ENCODE results near the gene CCDC186.

CCDC186 gene

DNA sequence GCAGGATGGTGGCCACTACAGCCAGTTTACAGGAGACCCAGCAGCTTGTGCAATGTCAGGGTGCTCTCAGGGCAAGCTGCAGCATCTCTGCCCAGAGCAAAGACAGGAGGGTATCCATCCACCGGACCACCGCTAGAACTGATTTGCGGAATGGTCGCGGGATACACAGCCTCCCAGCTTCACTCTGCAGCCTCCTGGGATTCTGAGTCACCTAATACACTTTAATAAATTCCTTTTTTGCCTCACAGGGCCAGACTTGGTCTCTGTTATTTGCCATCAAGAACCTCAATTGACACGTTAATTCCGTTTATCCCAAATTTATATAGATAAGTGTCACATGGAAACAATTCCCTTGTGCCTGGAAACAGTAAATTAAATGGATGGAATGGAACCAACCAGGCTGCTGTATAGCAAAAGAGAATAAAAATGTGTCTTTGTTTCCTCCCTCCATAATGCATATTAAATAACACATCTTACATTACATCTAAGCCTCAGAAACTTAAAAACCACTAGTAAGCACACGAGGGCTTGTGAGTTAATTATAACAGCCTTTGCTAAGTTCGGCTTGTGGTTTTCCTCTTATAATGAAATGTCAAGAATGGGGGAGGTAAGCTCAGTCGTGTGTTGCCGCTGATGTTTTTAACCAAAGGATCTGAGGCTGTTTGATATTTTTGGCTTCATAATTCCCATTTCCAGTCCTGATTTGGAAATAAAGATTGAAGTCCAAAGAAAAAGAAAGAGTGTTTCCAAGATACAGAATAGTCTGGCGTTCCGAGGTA, 78.3 kb downstream of the CCDC186 start:
- no peaks in the 10 kb centered on the region for H3K36me3 Mint-ChIP-seq (ENCODE audit: low read depth)
- no peak overlapping the region for H3K27ac Mint-ChIP-seq
- peaks cover 12% of the 10 kb centered on the region for H3K27me3 Mint-ChIP-seq (ENCODE audit: low read depth, poor library complexity)

DNA sequence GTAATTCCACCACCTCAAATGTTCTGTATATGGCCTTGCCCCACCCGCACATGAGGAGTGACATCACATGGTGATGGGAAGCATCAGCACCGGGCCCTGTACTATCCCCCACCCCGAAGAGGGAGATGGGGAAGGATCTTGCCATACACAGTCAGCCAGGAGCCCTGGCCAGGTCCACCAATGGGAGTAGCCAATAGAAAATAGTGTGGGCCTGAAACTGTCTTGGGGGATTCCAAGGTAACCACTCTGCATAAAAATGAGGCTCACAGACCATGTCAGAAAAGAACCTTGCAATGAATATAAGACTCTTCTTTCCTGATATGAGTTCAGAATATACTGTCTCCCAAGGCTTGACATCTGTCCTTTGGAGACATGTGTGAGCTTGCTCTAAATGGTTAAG, 79.2 kb downstream of the CCDC186 start:
- Mint-ChIP-seq H3K4me3 (no peak overlapping the region), H3K9me3 (peaks cover 13% of the 10 kb centered on the region), H3K27ac (no peak overlapping the region), H3K4me1 (peaks cover 5% of the 10 kb centered on the region), H3K27me3 (ENCODE audit: low read depth, poor library complexity) (peaks cover 2% of the 10 kb centered on the region), H3K36me3 (ENCODE audit: low read depth) (no peaks in the 10 kb centered on the region)
- no peak for DNase-seq
- TF ChIP-seq, protein P1, sequence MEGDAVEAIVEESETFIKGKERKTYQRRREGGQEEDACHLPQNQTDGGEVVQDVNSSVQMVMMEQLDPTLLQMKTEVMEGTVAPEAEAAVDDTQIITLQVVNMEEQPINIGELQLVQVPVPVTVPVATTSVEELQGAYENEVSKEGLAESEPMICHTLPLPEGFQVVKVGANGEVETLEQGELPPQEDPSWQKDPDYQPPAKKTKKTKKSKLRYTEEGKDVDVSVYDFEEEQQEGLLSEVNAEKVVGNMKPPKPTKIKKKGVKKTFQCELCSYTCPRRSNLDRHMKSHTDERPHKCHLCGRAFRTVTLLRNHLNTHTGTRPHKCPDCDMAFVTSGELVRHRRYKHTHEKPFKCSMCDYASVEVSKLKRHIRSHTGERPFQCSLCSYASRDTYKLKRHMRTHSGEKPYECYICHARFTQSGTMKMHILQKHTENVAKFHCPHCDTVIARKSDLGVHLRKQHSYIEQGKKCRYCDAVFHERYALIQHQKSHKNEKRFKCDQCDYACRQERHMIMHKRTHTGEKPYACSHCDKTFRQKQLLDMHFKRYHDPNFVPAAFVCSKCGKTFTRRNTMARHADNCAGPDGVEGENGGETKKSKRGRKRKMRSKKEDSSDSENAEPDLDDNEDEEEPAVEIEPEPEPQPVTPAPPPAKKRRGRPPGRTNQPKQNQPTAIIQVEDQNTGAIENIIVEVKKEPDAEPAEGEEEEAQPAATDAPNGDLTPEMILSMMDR (IDR thresholded peaks at IDR 0.05), result no peak

More for the DNA sequence above, 78.3 kb downstream of the CCDC186 start:
- Mint-ChIP-seq H3K9me3 (peaks cover 13% of the 10 kb centered on the region), H3K4me1 (peaks cover 15% of the 10 kb centered on the region), H3K4me3 (no peak overlapping the region)
- TF ChIP-seq, protein P1 (IDR thresholded peaks at IDR 0.05), result no peak
- no peak for DNase-seq

DNA sequence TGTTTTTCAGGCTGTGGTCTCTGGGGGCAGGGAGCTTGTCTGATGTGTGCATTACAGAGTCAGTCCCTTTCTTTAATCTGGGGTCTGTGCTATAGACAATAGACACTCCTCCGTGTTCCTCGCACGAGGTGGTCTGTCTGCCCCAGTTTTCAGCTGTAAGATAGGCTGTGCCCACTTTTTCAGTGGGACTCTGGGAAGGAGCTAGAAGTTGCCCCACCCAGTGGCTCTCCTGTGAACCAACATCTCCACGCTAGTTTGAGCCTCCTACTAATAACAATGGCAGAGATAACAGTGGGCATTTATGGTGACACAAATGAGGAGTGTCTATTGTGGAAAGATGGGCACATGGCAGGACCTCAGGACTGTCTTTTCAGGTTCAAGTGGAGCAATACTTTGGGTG, 86.3 kb downstream of the CCDC186 start:
- no peak for DNase-seq
- H3K27me3 Mint-ChIP-seq (ENCODE audit: low read depth, poor library complexity), result peaks cover 16% of the 10 kb centered on the region
- no peaks in the 10 kb centered on the region for H3K36me3 Mint-ChIP-seq (ENCODE audit: low read depth)
- H3K4me1 Mint-ChIP-seq, result peaks cover 10% of the 10 kb centered on the region
- no peaks in the 10 kb centered on the region for H3K9me3 Mint-ChIP-seq
- TF ChIP-seq, protein P1 (IDR thresholded peaks at IDR 0.05), result no peak
- no peak overlapping the region for H3K4me3 Mint-ChIP-seq
- peak overlapping the region; percentile 22 for H3K27ac Mint-ChIP-seq

DNA sequence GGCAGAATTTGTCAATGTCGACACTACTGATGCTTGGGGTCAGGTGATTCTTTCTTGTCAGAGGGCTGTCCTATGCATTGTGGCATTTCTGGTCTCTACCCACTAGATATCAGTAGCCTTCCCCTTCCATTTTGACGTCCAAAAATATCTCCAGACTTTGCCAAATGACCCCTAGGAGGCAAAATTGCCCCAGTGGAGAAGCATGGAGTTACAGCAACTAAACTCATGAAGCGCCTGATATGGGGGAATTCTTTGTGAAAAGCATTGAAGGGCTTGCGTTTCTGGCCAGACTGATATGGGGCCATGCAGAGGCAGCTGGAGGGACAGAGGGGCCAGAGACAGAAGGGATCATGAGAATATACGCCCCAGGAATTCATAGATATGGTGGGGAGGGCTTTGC, 86.7 kb downstream of the CCDC186 start:
- Mint-ChIP-seq H3K27ac (peak overlapping the region; percentile 22), H3K4me3 (no peak overlapping the region), H3K36me3 (ENCODE audit: low read depth) (no peaks in the 10 kb centered on the region), H3K27me3 (ENCODE audit: low read depth, poor library complexity) (peaks cover 16% of the 10 kb centered on the region), H3K4me1 (peaks cover 10% of the 10 kb centered on the region), H3K9me3 (no peaks in the 10 kb centered on the region)
- TF ChIP-seq, protein P1 (IDR thresholded peaks at IDR 0.05), result no peak
- DNase-seq, result no peak

DNA sequence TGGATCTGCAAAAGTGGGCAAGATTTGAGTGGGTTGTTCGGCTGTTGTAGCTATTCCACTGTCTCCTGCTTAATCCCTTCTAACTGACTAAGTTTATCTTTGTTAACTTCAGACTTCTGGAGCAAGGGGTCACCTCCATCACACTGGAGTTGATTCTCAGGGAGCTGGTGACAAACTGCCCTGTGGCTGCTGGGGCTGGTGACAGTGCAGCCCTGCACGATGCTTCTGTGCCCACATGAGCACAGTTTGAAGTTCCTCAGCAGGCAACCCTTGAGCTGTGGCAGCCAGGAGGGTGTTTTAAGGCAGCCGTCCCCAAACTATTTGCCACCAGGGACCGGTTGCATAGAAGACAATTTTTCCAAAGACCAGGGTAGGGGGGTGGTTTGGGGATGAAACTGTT, 89.8 kb downstream of the CCDC186 start:
- TF ChIP-seq, protein P1 (IDR thresholded peaks at IDR 0.05), result no peak
- Mint-ChIP-seq H3K27me3 (ENCODE audit: low read depth, poor library complexity) (peaks cover 22% of the 10 kb centered on the region), H3K4me3 (no peak overlapping the region), H3K27ac (peak overlapping the region; percentile 24), H3K36me3 (ENCODE audit: low read depth) (no peaks in the 10 kb centered on the region), H3K4me1 (peaks cover 19% of the 10 kb centered on the region), H3K9me3 (no peaks in the 10 kb centered on the region)
- DNase-seq, result no peak

DNA sequence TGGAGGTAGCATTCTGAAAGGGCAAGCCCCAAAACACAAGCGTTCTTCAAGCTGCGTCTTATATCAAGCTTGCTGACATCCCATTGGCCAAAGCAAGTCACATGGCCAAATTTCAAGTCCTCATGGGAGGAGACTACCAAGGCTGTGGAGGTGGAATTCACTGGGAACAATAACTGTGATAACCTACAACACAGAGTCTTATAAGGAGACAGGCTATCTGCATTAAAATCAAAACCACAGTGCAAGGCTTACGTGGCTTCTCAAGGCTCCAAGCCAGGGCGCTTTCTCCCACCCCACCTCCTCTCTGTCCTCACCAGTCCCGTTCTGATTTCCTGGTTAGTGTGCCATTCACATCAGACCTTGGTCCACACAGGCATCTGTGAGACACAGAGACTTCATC, 91.0 kb downstream of the CCDC186 start:
- DNase-seq, result no peak
- Mint-ChIP-seq H3K27ac (peak overlapping the region; percentile 56), H3K9me3 (no peaks in the 10 kb centered on the region), H3K27me3 (ENCODE audit: low read depth, poor library complexity) (peaks cover 18% of the 10 kb centered on the region), H3K4me3 (no peak overlapping the region), H3K4me1 (peaks cover 26% of the 10 kb centered on the region), H3K36me3 (ENCODE audit: low read depth) (no peaks in the 10 kb centered on the region)
- TF ChIP-seq, protein P1 (IDR thresholded peaks at IDR 0.05), result no peak

All from nephron progenitor cell (in vitro differentiated cells).